ENCODE data around the gene SLC39A11. TPM values are rescaled to one million over a fixed set of nuclear protein-coding genes. Genes with fewer than 3 reads are reported as not detected.

Gene SLC39A11
- total and polyA plus RNA-seq, 8 donors: 5.2 to 62.0 (median 12.9) TPM

GRCh38 chr17:72754513-72754912 lies 338.0 kb downstream of the SLC39A11 start:
- DNase-seq: no peak
- TF ChIP-seq POLR2A (IDR thresholded peaks at IDR 0.05): no peak
- TF ChIP-seq EP300 (IDR thresholded peaks at IDR 0.05): no peak
- TF ChIP-seq POLR2AphosphoS5 (IDR thresholded peaks at IDR 0.05): no peak
- TF ChIP-seq CTCF (IDR thresholded peaks at IDR 0.05): no peak
- intact Hi-C loops (cut with DNase I; ENCODE audit: low total_unique reads): loop anchor here (10.0 kb wide), 1 partner anchor 630 kb away; no protein-coding TSS in a partner anchor
- H3K27me3 ChIP-seq: no peaks in the 10 kb centered on the region
- H3K27ac ChIP-seq: no peak overlapping the region
- H3K4me1 ChIP-seq: no peaks in the 10 kb centered on the region
- WGBS, 5 donors: 87 to 91% (median 89%) methylated on average over 6 of the region's 6 CpGs
- peaks cover 0 to 6% (median 2%) of the 10 kb centered on the region in 4 donors for H3K9me3 ChIP-seq
- H3K4me3 ChIP-seq: no peak overlapping the region
- peaks cover 0 to 11% (median 0%) of the 10 kb centered on the region in 4 donors for H3K36me3 ChIP-seq

GRCh38 chr17:72751746-72752145 lies 340.7 kb downstream of the SLC39A11 start:
- Histone ChIP-seq H3K4me1 (no peaks in the 10 kb centered on the region), H3K27me3 (no peaks in the 10 kb centered on the region), H3K36me3 (peaks cover 0 to 9% (median 0%) of the 10 kb centered on the region in 4 donors), H3K27ac (no peak overlapping the region), H3K4me3 (no peak overlapping the region), H3K9me3 (peaks cover 0 to 6% (median 2%) of the 10 kb centered on the region in 4 donors)
- no peak for DNase-seq
- intact Hi-C loops (cut with DNase I; ENCODE audit: low total_unique reads): loop anchor here (10.0 kb wide), 1 partner anchor 633 kb away; no protein-coding TSS in a partner anchor
- WGBS, 5 donors: 72 to 88% (median 79%) methylated on average over 5 of the region's 5 CpGs
- TF ChIP-seq POLR2A (IDR thresholded peaks at IDR 0.05): no peak
- no peak for TF ChIP-seq CTCF (IDR thresholded peaks at IDR 0.05)
- no peak for TF ChIP-seq POLR2AphosphoS5 (IDR thresholded peaks at IDR 0.05)
- no peak for TF ChIP-seq EP300 (IDR thresholded peaks at IDR 0.05)

- no peaks in the 10 kb centered on the region for H3K4me1 ChIP-seq
Observed at GRCh38 chr17:72749119-72749572, 343.3 kb downstream of the SLC39A11 start.

GRCh38 chr17:72747501-72747900 lies 345.0 kb downstream of the SLC39A11 start:
- H3K27me3 ChIP-seq: no peaks in the 10 kb centered on the region
- H3K4me1 ChIP-seq: no peaks in the 10 kb centered on the region
- H3K27ac ChIP-seq: no peak overlapping the region
- 80 to 94% (median 90%) methylated on average over 5 of the region's 5 CpGs for WGBS, 5 donors
- TF ChIP-seq CTCF (IDR thresholded peaks at IDR 0.05) (no peak), POLR2AphosphoS5 (IDR thresholded peaks at IDR 0.05) (no peak), EP300 (IDR thresholded peaks at IDR 0.05) (no peak), POLR2A (IDR thresholded peaks at IDR 0.05) (no peak)
- no peaks in the 10 kb centered on the region for H3K9me3 ChIP-seq
- no peaks in the 10 kb centered on the region for H3K36me3 ChIP-seq
- H3K4me3 ChIP-seq: no peak overlapping the region
- intact Hi-C loops (cut with DNase I; ENCODE audit: low total_unique reads): no loop called here
- DNase-seq: no peak

More at GRCh38 chr17:72749119-72749572, 343.3 kb downstream of the SLC39A11 start:
- TF ChIP-seq EP300 (IDR thresholded peaks at IDR 0.05) (no peak), POLR2A (IDR thresholded peaks at IDR 0.05) (no peak), CTCF (IDR thresholded peaks at IDR 0.05) (no peak), POLR2AphosphoS5 (IDR thresholded peaks at IDR 0.05) (no peak)
- Histone ChIP-seq H3K4me3 (no peak overlapping the region), H3K9me3 (no peaks in the 10 kb centered on the region), H3K36me3 (no peaks in the 10 kb centered on the region), H3K27ac (no peak overlapping the region), H3K27me3 (no peaks in the 10 kb centered on the region)
- intact Hi-C loops (cut with DNase I; ENCODE audit: low total_unique reads): no loop called here
- WGBS, 5 donors: 61 to 75% (median 64%) methylated on average over 5 to 6 of the region's 6 CpGs
- peak in 1 of 2 donors; percentile 54 for DNase-seq
